Hepatocyte (in vitro differentiated cells): ENCODE data around the gene NDUFS7. TPM values are rescaled to one million over a fixed set of nuclear protein-coding genes. Genes with fewer than 3 reads are reported as not detected.

Experiments used
- DNase-seq: peaks from one replicate; pipeline ENCODE4 v3.0.0-alpha.2; 2016; ENCODE audit warnings: low spot score
- H2AFZ ChIP-seq: fragments of 200-600 bp; sonication (generic); 2 replicates; pipeline ENCODE4 v1.6.0; 2016; ENCODE audit warnings: antibody characterized with exemption, mild to moderate bottlenecking
- H3K27ac ChIP-seq: fragments of 200-600 bp; sonication (generic); 2 replicates; pipeline ENCODE4 v1.5.1; 2016; ENCODE audit warnings: mild to moderate bottlenecking
- H3K27me3 ChIP-seq: fragments of 200-600 bp; sonication (generic); 2 replicates; pipeline ENCODE4 v1.6.1; 2016
- H3K36me3 ChIP-seq: fragments of 200-600 bp; sonication (generic); replicated peaks from 2 replicates; pipeline ENCODE4 v1.5.1; 2016; ENCODE audit warnings: low read depth; ENCODE audit not compliant: insufficient read depth
- H3K4me1 ChIP-seq: fragments of 200-600 bp; sonication (generic); 2 replicates; pipeline ENCODE4 v1.5.1; 2016; ENCODE audit warnings: mild to moderate bottlenecking, moderate library complexity; ENCODE audit not compliant: insufficient read depth
- H3K4me2 ChIP-seq: fragments of 200-600 bp; sonication (generic); 2 replicates; pipeline ENCODE4 v1.6.0; 2016
- H3K4me3 ChIP-seq: fragments of 200-600 bp; sonication (generic); 2 replicates; pipeline ENCODE4 v1.5.1; 2016; ENCODE audit warnings: mild to moderate bottlenecking
- H3K79me2 ChIP-seq: fragments of 200-600 bp; sonication (generic); 2 replicates; pipeline ENCODE4 v1.6.0; 2017; ENCODE audit warnings: mild to moderate bottlenecking
- H3K9me2 ChIP-seq: fragments of 200-600 bp; sonication (generic); replicated peaks from 2 replicates; pipeline ENCODE4 v1.6.0; 2017; ENCODE audit warnings: mild to moderate bottlenecking; ENCODE audit not compliant: insufficient read depth
- H3K9me3 ChIP-seq: fragments of 200-600 bp; sonication (generic); 2 replicates; pipeline ENCODE4 v1.5.1; 2016; ENCODE audit warnings: low read depth, mild to moderate bottlenecking
- H4K20me1 ChIP-seq: fragments of 200-600 bp; sonication (generic); 2 replicates; pipeline ENCODE4 v1.6.0; 2016; ENCODE audit warnings: mild to moderate bottlenecking; ENCODE audit not compliant: insufficient read depth, poor library complexity, severe bottlenecking
- EZH2 ChIP-seq: fragments of 200-600 bp; sonication (generic); IDR thresholded peaks from 2 replicates; pipeline ENCODE4 v1.6.1; 2016; ENCODE audit warnings: antibody characterized with exemption, mild to moderate bottlenecking, borderline replicate concordance
- EZH2phosphoT487 ChIP-seq: fragments of 200-600 bp; sonication (generic); IDR thresholded peaks from one replicate; pipeline ENCODE4 v1.6.1; 2018; ENCODE audit warnings: antibody characterized with exemption, mild to moderate bottlenecking, low read depth, moderate library complexity; ENCODE audit not compliant: unreplicated experiment, severe bottlenecking
- WGBS: methylation state at CpG from one replicate; pipeline ENCODE4 v1.1.6; 2016; ENCODE audit warnings: low lambda C conversion rate; ENCODE audit errors: missing lambda C conversion rate; 5-methylcytosine and 5-hydroxymethylcytosine counted together
- polyA plus RNA-seq: library from polyadenylated mRNA; unstranded; fragments of >200 nt; fragmentation: Nextera tagmentation; extraction: Ambion mirVana; gene quantifications from 2 replicates; pipeline ENCODE4 v1.2.1, GENCODE V29; 2016
- total RNA-seq: library from RNA; depleted of rRNA; stranded (reverse); fragments of >200 nt; gene quantifications from 2 replicates; pipeline ENCODE4 v1.2.3, GENCODE V29; 2014
- TF ChIP-seq, protein P1 (sequence below): fragments of 200-600 bp; sonication (generic); IDR thresholded peaks from 2 replicates; pipeline ENCODE4 v1.5.1; 2016; ENCODE audit warnings: antibody characterized with exemption, mild to moderate bottlenecking; ENCODE audit not compliant: poor library complexity

Gene NDUFS7
- total and polyA plus RNA-seq, 2 experiments from 2014 or later, result 81.6 to 276 TPM

DNA sequence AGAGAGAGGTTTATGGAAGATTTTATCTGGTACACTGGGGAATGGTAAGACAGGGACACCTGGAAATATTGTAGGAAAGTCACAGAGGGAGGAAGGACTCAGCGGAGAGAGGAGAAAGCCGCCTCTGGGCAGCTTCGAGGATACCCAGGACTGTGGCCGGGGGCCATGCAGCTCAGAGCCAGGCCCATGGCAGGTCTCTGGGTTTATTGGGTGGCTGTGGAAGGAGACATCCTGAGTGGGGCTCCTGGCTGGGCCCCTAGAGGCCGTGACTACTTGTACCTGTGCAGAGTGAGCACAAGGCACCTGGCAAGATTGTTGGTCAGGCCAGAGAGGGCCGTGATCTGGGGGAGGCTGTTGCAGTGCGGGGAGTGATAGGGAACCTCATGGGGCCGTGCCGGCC is 27.1 kb downstream of the NDUFS7 start:
- Histone ChIP-seq H3K9me3 (no peaks in the 10 kb centered on the region), H2AFZ (no peak overlapping the region), H3K79me2 (peaks cover 74% of the 10 kb centered on the region), H3K9me2 (no peaks in the 10 kb centered on the region), H3K4me1 (peaks cover 46% of the 10 kb centered on the region), H3K4me3 (no peak overlapping the region), H3K27me3 (no peaks in the 10 kb centered on the region), H4K20me1 (peaks cover 65% of the 10 kb centered on the region), H3K4me2 (peak overlapping the region; percentile 99), H3K36me3 (no peaks in the 10 kb centered on the region), H3K27ac (no peak overlapping the region)
- 95% methylated on average over 9 of the region's 9 CpGs for WGBS
- no peak for DNase-seq
- TF ChIP-seq EZH2 (no peak), EZH2phosphoT487 (no peak)
- TF ChIP-seq, protein P1, sequence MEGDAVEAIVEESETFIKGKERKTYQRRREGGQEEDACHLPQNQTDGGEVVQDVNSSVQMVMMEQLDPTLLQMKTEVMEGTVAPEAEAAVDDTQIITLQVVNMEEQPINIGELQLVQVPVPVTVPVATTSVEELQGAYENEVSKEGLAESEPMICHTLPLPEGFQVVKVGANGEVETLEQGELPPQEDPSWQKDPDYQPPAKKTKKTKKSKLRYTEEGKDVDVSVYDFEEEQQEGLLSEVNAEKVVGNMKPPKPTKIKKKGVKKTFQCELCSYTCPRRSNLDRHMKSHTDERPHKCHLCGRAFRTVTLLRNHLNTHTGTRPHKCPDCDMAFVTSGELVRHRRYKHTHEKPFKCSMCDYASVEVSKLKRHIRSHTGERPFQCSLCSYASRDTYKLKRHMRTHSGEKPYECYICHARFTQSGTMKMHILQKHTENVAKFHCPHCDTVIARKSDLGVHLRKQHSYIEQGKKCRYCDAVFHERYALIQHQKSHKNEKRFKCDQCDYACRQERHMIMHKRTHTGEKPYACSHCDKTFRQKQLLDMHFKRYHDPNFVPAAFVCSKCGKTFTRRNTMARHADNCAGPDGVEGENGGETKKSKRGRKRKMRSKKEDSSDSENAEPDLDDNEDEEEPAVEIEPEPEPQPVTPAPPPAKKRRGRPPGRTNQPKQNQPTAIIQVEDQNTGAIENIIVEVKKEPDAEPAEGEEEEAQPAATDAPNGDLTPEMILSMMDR, result no peak

DNA sequence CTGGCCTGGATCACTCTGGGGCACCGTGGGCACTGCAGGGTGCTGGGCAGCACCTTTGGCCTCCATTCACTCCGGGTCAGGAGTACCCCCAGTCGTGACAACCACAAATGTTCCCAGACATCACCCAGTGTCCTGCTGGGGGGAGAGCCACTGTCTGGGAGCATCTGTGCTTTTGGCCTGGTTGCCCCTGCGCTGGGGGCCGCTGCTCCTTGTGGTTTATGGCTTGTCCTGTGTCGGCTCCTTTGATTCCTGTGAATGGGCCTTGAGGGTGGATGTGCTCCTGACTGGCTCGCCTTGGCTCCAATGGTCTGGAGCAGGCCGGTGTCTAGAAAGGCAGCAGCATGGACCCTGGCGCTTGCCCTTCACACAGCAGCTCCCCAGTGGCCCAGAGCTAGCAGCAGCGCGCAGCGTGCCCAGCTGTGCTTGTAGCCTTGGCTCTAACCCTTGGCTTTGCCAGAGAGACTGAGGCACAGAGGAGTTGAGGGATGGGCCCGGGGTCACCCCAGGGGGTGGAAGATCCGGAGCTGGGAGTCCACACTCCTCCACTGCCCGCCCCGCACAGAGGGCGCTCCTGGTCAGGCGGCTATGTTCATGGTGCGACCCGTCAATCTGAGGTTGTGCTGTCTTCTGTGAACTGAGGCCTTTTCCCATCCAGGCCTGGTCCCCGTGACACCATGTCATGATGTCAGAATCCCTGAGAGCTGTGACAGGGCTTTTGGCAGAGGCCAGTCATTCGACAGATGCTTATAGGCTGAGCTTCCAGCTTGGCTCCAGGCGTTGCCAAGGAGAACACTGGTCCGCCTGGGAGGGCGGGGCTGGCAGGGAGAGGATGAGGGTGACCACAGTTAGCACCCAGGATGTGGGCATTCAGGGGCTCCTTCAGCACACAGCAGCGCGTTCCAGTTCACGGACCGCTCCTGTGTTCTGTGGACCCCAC is 27.8 kb downstream of the NDUFS7 start:
- Histone ChIP-seq H3K4me3 (no peak overlapping the region), H3K36me3 (no peaks in the 10 kb centered on the region), H3K79me2 (peaks cover 82% of the 10 kb centered on the region), H3K27me3 (no peaks in the 10 kb centered on the region), H3K9me2 (no peaks in the 10 kb centered on the region), H4K20me1 (peaks cover 73% of the 10 kb centered on the region), H2AFZ (no peak overlapping the region), H3K4me2 (peak overlapping the region; percentile 99), H3K9me3 (no peaks in the 10 kb centered on the region), H3K4me1 (peaks cover 53% of the 10 kb centered on the region), H3K27ac (no peak overlapping the region)
- WGBS, result 89% methylated on average over 29 of the region's 29 CpGs
- DNase-seq, result no peak
- TF ChIP-seq EZH2phosphoT487, result no peak
- TF ChIP-seq EZH2, result no peak
- TF ChIP-seq, protein P1, result no peak

DNA sequence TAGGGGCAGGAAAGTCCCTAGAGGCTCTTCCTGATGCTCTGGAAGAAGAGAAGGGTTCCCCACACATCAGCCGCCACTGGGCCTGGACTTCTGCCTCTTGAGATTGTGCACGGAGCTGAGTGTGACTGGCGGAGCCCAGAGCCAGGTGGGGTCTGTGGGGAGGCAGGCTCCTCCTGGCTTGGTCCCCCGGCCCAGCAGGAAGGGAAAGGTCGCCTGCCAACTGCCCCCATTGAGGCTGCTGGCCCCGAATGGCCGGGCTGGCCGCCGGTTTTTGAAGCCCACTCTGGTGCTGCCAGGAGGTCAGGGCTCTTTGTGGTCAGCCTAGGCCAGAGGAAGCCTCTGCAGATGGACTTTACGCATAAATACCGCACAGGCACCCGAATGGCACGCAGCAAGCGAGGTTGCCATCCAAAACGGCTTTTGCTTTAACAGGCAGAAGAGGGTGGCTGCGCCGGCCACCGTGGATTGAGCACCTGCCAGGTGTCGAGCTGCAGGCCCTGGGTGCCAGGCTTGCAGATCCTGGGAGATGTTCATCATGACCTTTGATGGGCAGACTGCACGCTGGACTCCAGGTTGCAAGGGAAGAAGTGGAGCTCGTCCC is 28.7 kb downstream of the NDUFS7 start:
- no peak for DNase-seq
- H4K20me1 ChIP-seq, result peaks cover 82% of the 10 kb centered on the region
- no peak overlapping the region for H2AFZ ChIP-seq
- no peaks in the 10 kb centered on the region for H3K27me3 ChIP-seq
- no peak for TF ChIP-seq EZH2
- no peak for TF ChIP-seq EZH2phosphoT487
- TF ChIP-seq, protein P1, result no peak
- H3K27ac ChIP-seq, result no peak overlapping the region
- H3K9me2 ChIP-seq, result no peaks in the 10 kb centered on the region
- 91% methylated on average over 21 of the region's 21 CpGs for whole genome bisulfite sequencing
- no peaks in the 10 kb centered on the region for H3K9me3 ChIP-seq
- no peak overlapping the region for H3K4me3 ChIP-seq
- no peaks in the 10 kb centered on the region for H3K36me3 ChIP-seq
- H3K4me2 ChIP-seq, result no peak overlapping the region
- peaks cover 62% of the 10 kb centered on the region for H3K4me1 ChIP-seq
- H3K79me2 ChIP-seq, result peaks cover 91% of the 10 kb centered on the region
